K562 (cell line): ENCODE results near the gene ODF2. TPM values are rescaled to one million over a fixed set of nuclear protein-coding genes. Genes with fewer than 3 reads are reported as not detected.

Experiments used
- CBFB ChIP-seq: sonication (generic); formaldehyde crosslinking; IDR thresholded peaks from 2 replicates; pipeline ENCODE4 v1.4.0; 2020; ENCODE audit warnings: mild to moderate bottlenecking, missing genetic modification reagents
- DMBX1 ChIP-seq: fragments of 250-450 bp; sonication (Bioruptor Pico); IDR thresholded peaks from 2 replicates; pipeline ENCODE4 v1.8.0; 2022; ENCODE audit warnings: inconsistent platforms, mild to moderate bottlenecking, moderate library complexity, borderline replicate concordance
- NCOR1 ChIP-seq: fragments of 450-650 bp; IDR thresholded peaks from 2 replicates; pipeline ENCODE4 v1.6.1; 2016; ENCODE audit warnings: mild to moderate bottlenecking, moderate library complexity
- NELFE ChIP-seq: IDR thresholded peaks from 2 replicates; pipeline ENCODE4 v1.6.1; 2011; ENCODE audit warnings: mild to moderate bottlenecking; ENCODE audit not compliant: insufficient read depth, insufficient read length
- RBM17 ChIP-seq: fragments of 200-400 bp; formaldehyde crosslinking; IDR thresholded peaks from 2 replicates; pipeline ENCODE4 v1.6.1; 2017; ENCODE audit warnings: low read depth, mild to moderate bottlenecking, low read length, borderline replicate concordance
- SMARCC2 ChIP-seq: fragments of 450-650 bp; IDR thresholded peaks from 2 replicates; pipeline ENCODE4 v1.6.1; 2017; ENCODE audit warnings: antibody characterized with exemption, moderate library complexity, mild to moderate bottlenecking, low read depth
- ZZZ3 ChIP-seq: fragments of 450-650 bp; IDR thresholded peaks from 2 replicates; pipeline ENCODE4 v1.6.1; 2016; ENCODE audit warnings: antibody characterized with exemption, mild to moderate bottlenecking, moderate library complexity
- polyA plus RNA-seq, 8 experiments: library from polyadenylated mRNA; depleted of rRNA in 4 of 8; stranded (reverse) in 5 of 8; unstranded in 3 of 8; fragments of >200 nt; fragmentation: Nextera tagmentation in 2 of 8; fragmentation: Illumina TruSeq in 1 of 8; extraction: Ambion mirVana in 2 of 8; extraction: Trizol in 1 of 8; gene quantifications; 2 replicates each; pipeline versions ENCODE4 v1.2.1 to v1.2.3, GENCODE V29; 2011 to 2014; ENCODE audit warnings: inconsistent platforms in 1 of 8, missing spikeins in 1 of 8
- total RNA-seq, 7 experiments: library from RNA; depleted of rRNA in 6 of 7; stranded (reverse); fragments of >200 nt in 6 of 7; fragmentation: Illumina TruSeq in 2 of 7; extraction: Trizol in 2 of 7; gene quantifications; 2 replicates each; pipeline versions ENCODE4 v1.2.1 to v1.2.3, GENCODE V29; 2011 to 2021; ENCODE audit warnings: low replicate concordance in 1 of 7
- TF ChIP-seq, protein P1 (sequence below), 2 experiments: IDR thresholded peaks; 2 replicates each; pipeline ENCODE4 v1.6.1; 2012; ENCODE audit warnings: improper control_type of control experiment in 2 of 2, low read depth in 2 of 2, low read length in 2 of 2, borderline replicate concordance in 1 of 2
- TF ChIP-seq, protein P2 (sequence below): sonication (generic); formaldehyde crosslinking; IDR thresholded peaks from 2 replicates; pipeline ENCODE4 v1.8.1; 2023; ENCODE audit warnings: mild to moderate bottlenecking, missing genetic modification reagents
- TF ChIP-seq, protein P3 (sequence below), 3 experiments: IDR thresholded peaks in 2 of 3; conservative IDR thresholded peaks in 1 of 3; 2 replicates each; pipeline ENCODE4 v1.5.1; 2011 to 2012; ENCODE audit warnings: low read length in 3 of 3, mild to moderate bottlenecking in 3 of 3, control low read depth in 2 of 3, improper control_type of control experiment in 1 of 3, inconsistent platforms in 1 of 3, low read depth in 1 of 3, mixed read lengths in 1 of 3, moderate library complexity in 1 of 3; ENCODE audit not compliant: insufficient read depth in 2 of 3
- TF ChIP-seq, protein P4 (sequence below), 2 experiments: fragments of 450-650 bp in 1 of 2; sonication (generic) in 1 of 2; formaldehyde crosslinking in 1 of 2; IDR thresholded peaks in 1 of 2; conservative IDR thresholded peaks in 1 of 2; 2 replicates each; pipeline versions ENCODE4 v1.6.1 to v1.8.1; 2016 to 2023; ENCODE audit warnings: mild to moderate bottlenecking in 2 of 2, moderate library complexity in 2 of 2, inconsistent platforms in 1 of 2, missing genetic modification reagents in 1 of 2

ODF2 gene
- total and polyA plus RNA-seq, 9 of the 15 experiments (the other 6 are each of a cell fraction or from before 2014, with no cell fraction given) = 16.5 to 83.2 (median 69.7) TPM

DNA sequence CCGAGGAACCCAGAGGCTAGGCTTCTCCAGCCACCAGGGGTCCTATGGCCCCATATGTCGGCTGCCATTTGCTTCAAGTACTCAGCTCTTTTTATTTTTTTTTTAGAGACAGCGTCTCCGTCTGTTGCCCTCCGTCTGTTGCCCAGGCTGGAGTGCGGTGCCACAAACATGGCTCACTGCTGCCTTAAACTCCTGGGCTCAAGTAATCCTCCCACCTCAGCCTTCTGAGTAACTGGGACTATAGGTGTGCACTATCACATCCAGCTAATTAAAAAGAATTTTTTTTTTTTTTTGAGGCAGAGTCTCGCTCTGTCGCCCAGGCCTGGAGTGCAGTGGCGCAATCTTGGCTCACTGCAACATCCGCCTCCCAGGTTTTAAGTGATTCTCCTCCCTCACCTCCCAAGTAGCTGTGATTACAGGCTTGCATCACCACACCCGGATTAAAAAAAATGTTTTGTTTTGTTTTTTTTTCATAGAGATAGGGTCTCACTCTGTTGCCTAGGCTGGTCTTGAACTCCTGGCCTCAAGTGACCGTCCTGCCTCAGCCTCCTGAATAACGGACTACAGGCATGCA, 26.2 kb upstream of the ODF2 start (continued):
- TF ChIP-seq, protein P1, sequence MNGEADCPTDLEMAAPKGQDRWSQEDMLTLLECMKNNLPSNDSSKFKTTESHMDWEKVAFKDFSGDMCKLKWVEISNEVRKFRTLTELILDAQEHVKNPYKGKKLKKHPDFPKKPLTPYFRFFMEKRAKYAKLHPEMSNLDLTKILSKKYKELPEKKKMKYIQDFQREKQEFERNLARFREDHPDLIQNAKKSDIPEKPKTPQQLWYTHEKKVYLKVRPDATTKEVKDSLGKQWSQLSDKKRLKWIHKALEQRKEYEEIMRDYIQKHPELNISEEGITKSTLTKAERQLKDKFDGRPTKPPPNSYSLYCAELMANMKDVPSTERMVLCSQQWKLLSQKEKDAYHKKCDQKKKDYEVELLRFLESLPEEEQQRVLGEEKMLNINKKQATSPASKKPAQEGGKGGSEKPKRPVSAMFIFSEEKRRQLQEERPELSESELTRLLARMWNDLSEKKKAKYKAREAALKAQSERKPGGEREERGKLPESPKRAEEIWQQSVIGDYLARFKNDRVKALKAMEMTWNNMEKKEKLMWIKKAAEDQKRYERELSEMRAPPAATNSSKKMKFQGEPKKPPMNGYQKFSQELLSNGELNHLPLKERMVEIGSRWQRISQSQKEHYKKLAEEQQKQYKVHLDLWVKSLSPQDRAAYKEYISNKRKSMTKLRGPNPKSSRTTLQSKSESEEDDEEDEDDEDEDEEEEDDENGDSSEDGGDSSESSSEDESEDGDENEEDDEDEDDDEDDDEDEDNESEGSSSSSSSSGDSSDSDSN (IDR thresholded peaks at IDR 0.05; ENCODE audit: borderline replicate concordance in 1 of 2, low read depth in 2 of 2, low read length in 2 of 2) = no peak
- TF ChIP-seq RBM17 (no peak), NELFE (no peak), DMBX1 (CRISPR knock-in tag) (no peak), CBFB (no peak), SMARCC2 (no peak), NCOR1 (no peak), ZZZ3 (no peak)
- TF ChIP-seq, protein P2, sequence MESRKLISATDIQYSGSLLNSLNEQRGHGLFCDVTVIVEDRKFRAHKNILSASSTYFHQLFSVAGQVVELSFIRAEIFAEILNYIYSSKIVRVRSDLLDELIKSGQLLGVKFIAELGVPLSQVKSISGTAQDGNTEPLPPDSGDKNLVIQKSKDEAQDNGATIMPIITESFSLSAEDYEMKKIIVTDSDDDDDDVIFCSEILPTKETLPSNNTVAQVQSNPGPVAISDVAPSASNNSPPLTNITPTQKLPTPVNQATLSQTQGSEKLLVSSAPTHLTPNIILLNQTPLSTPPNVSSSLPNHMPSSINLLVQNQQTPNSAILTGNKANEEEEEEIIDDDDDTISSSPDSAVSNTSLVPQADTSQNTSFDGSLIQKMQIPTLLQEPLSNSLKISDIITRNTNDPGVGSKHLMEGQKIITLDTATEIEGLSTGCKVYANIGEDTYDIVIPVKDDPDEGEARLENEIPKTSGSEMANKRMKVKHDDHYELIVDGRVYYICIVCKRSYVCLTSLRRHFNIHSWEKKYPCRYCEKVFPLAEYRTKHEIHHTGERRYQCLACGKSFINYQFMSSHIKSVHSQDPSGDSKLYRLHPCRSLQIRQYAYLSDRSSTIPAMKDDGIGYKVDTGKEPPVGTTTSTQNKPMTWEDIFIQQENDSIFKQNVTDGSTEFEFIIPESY (CRISPR knock-in tag) = peak; percentile 33; the same call in 1 of the 2 replicates
- TF ChIP-seq, protein P3, sequence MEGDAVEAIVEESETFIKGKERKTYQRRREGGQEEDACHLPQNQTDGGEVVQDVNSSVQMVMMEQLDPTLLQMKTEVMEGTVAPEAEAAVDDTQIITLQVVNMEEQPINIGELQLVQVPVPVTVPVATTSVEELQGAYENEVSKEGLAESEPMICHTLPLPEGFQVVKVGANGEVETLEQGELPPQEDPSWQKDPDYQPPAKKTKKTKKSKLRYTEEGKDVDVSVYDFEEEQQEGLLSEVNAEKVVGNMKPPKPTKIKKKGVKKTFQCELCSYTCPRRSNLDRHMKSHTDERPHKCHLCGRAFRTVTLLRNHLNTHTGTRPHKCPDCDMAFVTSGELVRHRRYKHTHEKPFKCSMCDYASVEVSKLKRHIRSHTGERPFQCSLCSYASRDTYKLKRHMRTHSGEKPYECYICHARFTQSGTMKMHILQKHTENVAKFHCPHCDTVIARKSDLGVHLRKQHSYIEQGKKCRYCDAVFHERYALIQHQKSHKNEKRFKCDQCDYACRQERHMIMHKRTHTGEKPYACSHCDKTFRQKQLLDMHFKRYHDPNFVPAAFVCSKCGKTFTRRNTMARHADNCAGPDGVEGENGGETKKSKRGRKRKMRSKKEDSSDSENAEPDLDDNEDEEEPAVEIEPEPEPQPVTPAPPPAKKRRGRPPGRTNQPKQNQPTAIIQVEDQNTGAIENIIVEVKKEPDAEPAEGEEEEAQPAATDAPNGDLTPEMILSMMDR (IDR thresholded peaks at IDR 0.05 in 2 of 3, conservative IDR thresholded peaks at IDR 0.05 in 1 of 3; ENCODE audit: insufficient read depth in 2 of 3, low read depth in 1 of 3, low read length in 3 of 3) = peak; percentile 8 to 29 (median 11); a peak in 2 of 6 replicates
- TF ChIP-seq, protein P4, sequence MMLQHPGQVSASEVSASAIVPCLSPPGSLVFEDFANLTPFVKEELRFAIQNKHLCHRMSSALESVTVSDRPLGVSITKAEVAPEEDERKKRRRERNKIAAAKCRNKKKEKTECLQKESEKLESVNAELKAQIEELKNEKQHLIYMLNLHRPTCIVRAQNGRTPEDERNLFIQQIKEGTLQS (IDR thresholded peaks at IDR 0.05) = peak; percentile 17; the same call in 1 of the 2 replicates
- TF ChIP-seq, protein P4 (CRISPR knock-in tag; conservative IDR thresholded peaks at IDR 0.05) = no peak
- TF ChIP-seq, all 486 proteins: peak for 7
